ENCODE data around the gene TRIM31. TPM values are rescaled to one million over a fixed set of nuclear protein-coding genes. Genes with fewer than 3 reads are reported as not detected.

Gene TRIM31
- polyA plus RNA-seq, 1 of the 3 experiments (the other 2 are of a cell fraction) = not detected

GRCh38 chr6:30111266-30111856 is 1.5 kb downstream of the TRIM31 start:
- H3F3A ChIP-seq (replicated peaks; ENCODE audit: insufficient read depth) = peaks cover 4% of the 10 kb centered on the region
- TF ChIP-seq ZBTB33 (IDR thresholded peaks at IDR 0.05; ENCODE audit: borderline replicate concordance, low read depth) (no peak), IRF3 (IDR thresholded peaks at IDR 0.05; ENCODE audit: low read depth, low read length) (no peak), USF2 (IDR thresholded peaks at IDR 0.05; ENCODE audit: borderline replicate concordance, low read depth, low read length) (no peak), RCOR1 (IDR thresholded peaks at IDR 0.05; ENCODE audit: low read length) (no peak)
- TF ChIP-seq, protein P1, sequence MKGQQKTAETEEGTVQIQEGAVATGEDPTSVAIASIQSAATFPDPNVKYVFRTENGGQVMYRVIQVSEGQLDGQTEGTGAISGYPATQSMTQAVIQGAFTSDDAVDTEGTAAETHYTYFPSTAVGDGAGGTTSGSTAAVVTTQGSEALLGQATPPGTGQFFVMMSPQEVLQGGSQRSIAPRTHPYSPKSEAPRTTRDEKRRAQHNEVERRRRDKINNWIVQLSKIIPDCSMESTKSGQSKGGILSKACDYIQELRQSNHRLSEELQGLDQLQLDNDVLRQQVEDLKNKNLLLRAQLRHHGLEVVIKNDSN (IDR thresholded peaks at IDR 0.05; ENCODE audit: borderline replicate concordance, low read depth) = no peak
- no peaks in the 10 kb centered on the region for H3K36me3 ChIP-seq (replicated peaks in 1 of 2; ENCODE audit: control insufficient read depth in 1 of 2, insufficient read depth in 2 of 2, low read length in 1 of 2)
- no peaks in the 10 kb centered on the region for H3K9me2 ChIP-seq
- H3K27me3 ChIP-seq (ENCODE audit: insufficient read depth) = peaks cover 66% of the 10 kb centered on the region
- WGBS (ENCODE audit: low lambda C conversion rate) = 22% methylated on average over 25 of the region's 27 CpGs
- no peak overlapping the region for H3K27ac ChIP-seq (ENCODE audit: low read depth in 2 of 2, low read length in 1 of 2)
- no peak for DNase-seq
- no peaks in the 10 kb centered on the region for H3K79me2 ChIP-seq (ENCODE audit: insufficient read depth)
- H3K9ac ChIP-seq = no peak overlapping the region
- no peaks in the 10 kb centered on the region for H3K9me3 ChIP-seq
- CTCF ChIA-PET = interaction anchor here (0.8 to 2.7 kb wide), 7 partner anchors 8 to 373 kb away, joined by 3 to 15 read pairs (median 5); no protein-coding TSS in a partner anchor
- POLR2A ChIA-PET = no interaction called here
- H3K4me3 ChIP-seq (ENCODE audit: low read depth in 2 of 2, low read length in 1 of 2) = no peak overlapping the region
- H4K20me1 ChIP-seq (ENCODE audit: insufficient read depth) = no peaks in the 10 kb centered on the region
- H3K4me2 ChIP-seq = no peak overlapping the region
- no peak overlapping the region for H2AFZ ChIP-seq (ENCODE audit: low read depth)
- no peaks in the 10 kb centered on the region for H3K4me1 ChIP-seq (ENCODE audit: control insufficient read depth in 1 of 2, insufficient read depth in 2 of 2, low read depth in 1 of 2, low read length in 1 of 2)

GRCh38 chr6:30104661-30105060 is 8.2 kb downstream of the TRIM31 start:
- TF ChIP-seq POLR2AphosphoS5 (IDR thresholded peaks at IDR 0.05; ENCODE audit: low read depth, low read length) (no peak), CTCF (IDR thresholded peaks at IDR 0.05) (no peak), TEAD4 (IDR thresholded peaks at IDR 0.05; ENCODE audit: borderline replicate concordance, insufficient read depth) (no peak), ELF1 (IDR thresholded peaks at IDR 0.05) (no peak)
- TF ChIP-seq, protein P2, sequence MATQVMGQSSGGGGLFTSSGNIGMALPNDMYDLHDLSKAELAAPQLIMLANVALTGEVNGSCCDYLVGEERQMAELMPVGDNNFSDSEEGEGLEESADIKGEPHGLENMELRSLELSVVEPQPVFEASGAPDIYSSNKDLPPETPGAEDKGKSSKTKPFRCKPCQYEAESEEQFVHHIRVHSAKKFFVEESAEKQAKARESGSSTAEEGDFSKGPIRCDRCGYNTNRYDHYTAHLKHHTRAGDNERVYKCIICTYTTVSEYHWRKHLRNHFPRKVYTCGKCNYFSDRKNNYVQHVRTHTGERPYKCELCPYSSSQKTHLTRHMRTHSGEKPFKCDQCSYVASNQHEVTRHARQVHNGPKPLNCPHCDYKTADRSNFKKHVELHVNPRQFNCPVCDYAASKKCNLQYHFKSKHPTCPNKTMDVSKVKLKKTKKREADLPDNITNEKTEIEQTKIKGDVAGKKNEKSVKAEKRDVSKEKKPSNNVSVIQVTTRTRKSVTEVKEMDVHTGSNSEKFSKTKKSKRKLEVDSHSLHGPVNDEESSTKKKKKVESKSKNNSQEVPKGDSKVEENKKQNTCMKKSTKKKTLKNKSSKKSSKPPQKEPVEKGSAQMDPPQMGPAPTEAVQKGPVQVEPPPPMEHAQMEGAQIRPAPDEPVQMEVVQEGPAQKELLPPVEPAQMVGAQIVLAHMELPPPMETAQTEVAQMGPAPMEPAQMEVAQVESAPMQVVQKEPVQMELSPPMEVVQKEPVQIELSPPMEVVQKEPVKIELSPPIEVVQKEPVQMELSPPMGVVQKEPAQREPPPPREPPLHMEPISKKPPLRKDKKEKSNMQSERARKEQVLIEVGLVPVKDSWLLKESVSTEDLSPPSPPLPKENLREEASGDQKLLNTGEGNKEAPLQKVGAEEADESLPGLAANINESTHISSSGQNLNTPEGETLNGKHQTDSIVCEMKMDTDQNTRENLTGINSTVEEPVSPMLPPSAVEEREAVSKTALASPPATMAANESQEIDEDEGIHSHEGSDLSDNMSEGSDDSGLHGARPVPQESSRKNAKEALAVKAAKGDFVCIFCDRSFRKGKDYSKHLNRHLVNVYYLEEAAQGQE (IDR thresholded peaks at IDR 0.05; ENCODE audit: low read depth, low read length) = no peak

More at GRCh38 chr6:30104661-30105060, 8.2 kb downstream of the TRIM31 start:
- no peaks in the 10 kb centered on the region for H3K36me3 ChIP-seq (replicated peaks in 1 of 2; ENCODE audit: control insufficient read depth in 1 of 2, insufficient read depth in 2 of 2, low read length in 1 of 2)
- H4K20me1 ChIP-seq (ENCODE audit: insufficient read depth) = no peaks in the 10 kb centered on the region
- no peak overlapping the region for H3K27ac ChIP-seq (ENCODE audit: low read depth in 2 of 2, low read length in 1 of 2)
- no peaks in the 10 kb centered on the region for H3K79me2 ChIP-seq (ENCODE audit: insufficient read depth)
- 32% methylated on average over 2 of the region's 2 CpGs for WGBS (ENCODE audit: low lambda C conversion rate)
- no peak overlapping the region for H3K4me3 ChIP-seq (ENCODE audit: low read depth in 2 of 2, low read length in 1 of 2)
- no peak overlapping the region for H3K9ac ChIP-seq
- no peak for DNase-seq
- ChIA-PET POLR2A (interaction anchor here (0.7 kb wide), 1 partner anchor 31 kb away, joined by 3 read pairs; no protein-coding TSS in a partner anchor), CTCF (interaction anchor here (1.1 to 8.9 kb wide), 11 partner anchors 11 to 256 kb away, joined by 3 to 207 read pairs (median 10); partner anchors contain the start of gene TRIM40)
- no peaks in the 10 kb centered on the region for H3K9me3 ChIP-seq
- no peaks in the 10 kb centered on the region for H3K9me2 ChIP-seq
- peaks cover 6% of the 10 kb centered on the region for H3F3A ChIP-seq (replicated peaks; ENCODE audit: insufficient read depth)
- no peak overlapping the region for H2AFZ ChIP-seq (ENCODE audit: low read depth)
- peaks cover 66% of the 10 kb centered on the region for H3K27me3 ChIP-seq (ENCODE audit: insufficient read depth)
- H3K4me2 ChIP-seq = no peak overlapping the region
- peaks cover 5 to 11% of the 10 kb centered on the region in 2 experiments; a peak in 2 of 4 replicates for H3K4me1 ChIP-seq (ENCODE audit: control insufficient read depth in 1 of 2, insufficient read depth in 2 of 2, low read depth in 1 of 2, low read length in 1 of 2)
